Activated naive CD8-positive, alpha-beta T cell treated with anti-CD3 and anti-CD28 coated beads, Interleukin-2, amount 50 U/mL, for 24 hours (primary cell): Measurements from ENCODE around the gene MAGEE1.
A peak's percentile ranks its signal among the peaks of the same experiment; 100 is the strongest.

Experiments used
- ATAC-seq: fragments of 150-1000 bp; cut with Tn5 transposase; one replicate; pipeline ENCODE4 v1.10.0; 2021
- DNase-seq: peaks from one replicate; pipeline ENCODE4 v3.0.0; 2021
- H3K27ac Mint-ChIP-seq: one replicate; pipeline ENCODE4 v1.8.0; 2021; ENCODE audit warnings: mild to moderate bottlenecking, mixed read lengths
- H3K27me3 Mint-ChIP-seq: one replicate; pipeline ENCODE4 v1.8.0; 2021; ENCODE audit warnings: mixed read lengths
- H3K36me3 Mint-ChIP-seq: one replicate; pipeline ENCODE4 v1.8.0; 2021; ENCODE audit warnings: low read depth, mixed read lengths
- H3K4me1 Mint-ChIP-seq: one replicate; pipeline ENCODE4 v1.8.0; 2021; ENCODE audit warnings: mixed read lengths
- H3K4me3 Mint-ChIP-seq: one replicate; pipeline ENCODE4 v1.8.0; 2021; ENCODE audit warnings: mild to moderate bottlenecking, moderate library complexity, mixed read lengths
- H3K9me3 Mint-ChIP-seq: one replicate; pipeline ENCODE4 v1.8.0; 2021; ENCODE audit warnings: mixed read lengths

The MAGEE1 gene, protein sequence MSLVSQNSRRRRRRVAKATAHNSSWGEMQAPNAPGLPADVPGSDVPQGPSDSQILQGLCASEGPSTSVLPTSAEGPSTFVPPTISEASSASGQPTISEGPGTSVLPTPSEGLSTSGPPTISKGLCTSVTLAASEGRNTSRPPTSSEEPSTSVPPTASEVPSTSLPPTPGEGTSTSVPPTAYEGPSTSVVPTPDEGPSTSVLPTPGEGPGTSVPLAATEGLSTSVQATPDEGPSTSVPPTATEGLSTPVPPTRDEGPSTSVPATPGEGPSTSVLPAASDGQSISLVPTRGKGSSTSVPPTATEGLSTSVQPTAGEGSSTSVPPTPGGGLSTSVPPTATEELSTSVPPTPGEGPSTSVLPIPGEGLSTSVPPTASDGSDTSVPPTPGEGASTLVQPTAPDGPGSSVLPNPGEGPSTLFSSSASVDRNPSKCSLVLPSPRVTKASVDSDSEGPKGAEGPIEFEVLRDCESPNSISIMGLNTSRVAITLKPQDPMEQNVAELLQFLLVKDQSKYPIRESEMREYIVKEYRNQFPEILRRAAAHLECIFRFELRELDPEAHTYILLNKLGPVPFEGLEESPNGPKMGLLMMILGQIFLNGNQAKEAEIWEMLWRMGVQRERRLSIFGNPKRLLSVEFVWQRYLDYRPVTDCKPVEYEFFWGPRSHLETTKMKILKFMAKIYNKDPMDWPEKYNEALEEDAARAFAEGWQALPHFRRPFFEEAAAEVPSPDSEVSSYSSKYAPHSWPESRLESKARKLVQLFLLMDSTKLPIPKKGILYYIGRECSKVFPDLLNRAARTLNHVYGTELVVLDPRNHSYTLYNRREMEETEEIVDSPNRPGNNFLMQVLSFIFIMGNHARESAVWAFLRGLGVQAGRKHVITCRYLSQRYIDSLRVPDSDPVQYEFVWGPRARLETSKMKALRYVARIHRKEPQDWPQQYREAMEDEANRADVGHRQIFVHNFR

DNA sequence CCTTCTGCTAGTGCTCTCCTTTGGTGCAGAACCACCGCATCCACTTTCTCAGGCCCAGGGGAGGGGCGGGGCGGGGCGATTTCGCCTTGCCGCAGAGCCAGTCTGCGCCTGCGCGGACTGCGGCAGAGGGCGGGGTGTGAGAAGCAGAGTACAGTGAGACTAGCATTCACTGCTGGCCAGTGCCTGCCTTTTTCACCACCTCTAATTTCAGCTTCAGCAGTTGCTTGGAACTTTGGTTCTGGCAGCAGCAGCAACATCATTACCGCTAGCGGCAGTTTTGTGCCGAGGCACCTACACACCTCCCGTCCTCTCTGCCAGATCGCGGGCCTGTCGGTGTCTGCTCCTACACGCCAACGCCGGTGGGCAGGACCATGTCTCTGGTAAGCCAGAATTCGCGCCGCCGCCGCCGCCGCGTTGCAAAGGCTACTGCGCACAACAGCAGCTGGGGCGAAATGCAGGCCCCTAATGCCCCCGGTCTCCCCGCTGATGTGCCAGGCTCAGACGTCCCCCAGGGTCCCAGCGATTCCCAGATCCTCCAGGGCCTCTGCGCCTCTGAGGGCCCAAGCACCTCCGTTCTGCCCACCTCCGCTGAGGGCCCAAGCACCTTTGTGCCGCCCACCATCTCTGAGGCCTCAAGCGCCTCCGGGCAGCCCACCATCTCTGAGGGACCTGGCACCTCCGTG lies at the start of gene MAGEE1:
MAGEE1 (plus strand) TSS at position 151 of the 683 bp plus-strand sequence; CDS start at position 372, 221 bp downstream.
- Mint-ChIP-seq H3K36me3 (no peaks in the 10 kb centered on the region), H3K4me3 (peak within 1 kb of the TSS; percentile 84), H3K27me3 (no peaks in the 10 kb centered on the region), H3K9me3 (no peaks in the 10 kb centered on the region), H3K4me1 (peaks cover 30% of the 10 kb centered on the region), H3K27ac (peak within 1 kb of the TSS; percentile 78)
- ATAC-seq (peak; percentile 83), DNase-seq (peak; percentile 77)

DNA sequence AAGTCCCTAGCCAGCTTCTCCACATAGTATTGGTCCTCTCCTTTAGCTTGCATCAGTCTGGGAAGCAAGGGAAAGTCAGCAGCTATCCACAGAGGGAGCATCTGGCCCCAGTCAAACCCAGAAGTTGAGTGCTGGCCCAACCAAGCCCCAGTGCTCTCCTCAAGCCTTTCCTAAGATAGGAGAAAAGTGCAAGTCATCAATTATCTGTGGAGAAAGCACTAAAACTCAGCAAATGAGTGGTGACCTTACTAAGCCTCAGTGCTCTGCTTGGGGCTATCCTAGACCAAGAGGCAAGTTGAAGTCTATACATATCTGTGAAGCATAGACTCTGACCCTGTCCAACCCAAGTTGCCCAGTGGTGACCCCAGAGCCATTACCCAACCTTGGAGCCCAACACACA lies 28.5 kb upstream of the MAGEE1 start:
- no peak overlapping the region for H3K4me3 Mint-ChIP-seq
- peaks cover 4% of the 10 kb centered on the region for H3K9me3 Mint-ChIP-seq
- no peak for DNase-seq
- no peak for ATAC-seq
- no peaks in the 10 kb centered on the region for H3K36me3 Mint-ChIP-seq
- no peak overlapping the region for H3K27ac Mint-ChIP-seq
- H3K4me1 Mint-ChIP-seq, result no peaks in the 10 kb centered on the region
- peaks cover 6% of the 10 kb centered on the region for H3K27me3 Mint-ChIP-seq

DNA sequence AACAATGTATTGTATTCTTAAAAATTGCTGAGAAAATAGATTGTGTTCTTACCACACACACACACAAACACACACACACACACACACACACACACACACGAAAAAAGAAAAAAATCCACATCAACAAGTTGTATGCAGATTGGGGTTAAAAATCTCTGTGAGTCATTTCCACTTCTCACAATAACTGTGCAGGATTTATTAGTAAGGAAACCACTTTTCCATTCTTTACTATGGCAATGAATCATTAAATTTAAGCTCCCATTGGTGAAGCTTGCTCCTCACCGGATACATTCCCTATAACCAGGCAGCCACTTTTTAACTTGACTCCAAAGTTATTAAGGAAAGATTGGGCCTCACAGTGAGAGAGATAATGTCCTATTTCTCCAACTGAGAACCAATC lies 19.7 kb upstream of the MAGEE1 start:
- no peaks in the 10 kb centered on the region for H3K27me3 Mint-ChIP-seq
- no peak overlapping the region for H3K27ac Mint-ChIP-seq
- ATAC-seq (no peak), DNase-seq (no peak)
- H3K9me3 Mint-ChIP-seq, result no peaks in the 10 kb centered on the region
- H3K4me1 Mint-ChIP-seq, result peaks cover 4% of the 10 kb centered on the region
- no peaks in the 10 kb centered on the region for H3K36me3 Mint-ChIP-seq
- no peak overlapping the region for H3K4me3 Mint-ChIP-seq

DNA sequence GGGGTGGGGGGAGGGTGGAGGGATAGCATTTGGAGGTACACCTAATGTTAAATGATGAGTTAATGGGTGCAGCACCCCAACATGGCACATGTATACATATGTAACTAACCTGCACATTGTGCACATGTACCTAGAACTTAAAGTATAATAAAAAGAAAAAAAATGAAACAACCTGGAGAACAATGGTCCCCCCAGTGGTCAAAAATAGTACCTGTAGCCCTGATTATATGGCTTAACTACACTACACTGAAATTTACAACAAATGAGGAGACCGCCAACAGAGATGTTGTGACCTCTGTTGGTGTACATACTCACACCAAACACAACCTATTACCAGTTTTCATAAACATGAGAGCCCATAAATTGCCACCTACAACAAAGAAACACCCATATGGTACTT lies 7.3 kb upstream of the MAGEE1 start:
- no peaks in the 10 kb centered on the region for H3K9me3 Mint-ChIP-seq
- H3K36me3 Mint-ChIP-seq, result no peaks in the 10 kb centered on the region
- peaks cover 4% of the 10 kb centered on the region for H3K4me1 Mint-ChIP-seq
- DNase-seq, result no peak
- H3K27ac Mint-ChIP-seq, result no peak overlapping the region
- H3K4me3 Mint-ChIP-seq, result no peak overlapping the region
- ATAC-seq, result no peak
- H3K27me3 Mint-ChIP-seq, result no peaks in the 10 kb centered on the region

DNA sequence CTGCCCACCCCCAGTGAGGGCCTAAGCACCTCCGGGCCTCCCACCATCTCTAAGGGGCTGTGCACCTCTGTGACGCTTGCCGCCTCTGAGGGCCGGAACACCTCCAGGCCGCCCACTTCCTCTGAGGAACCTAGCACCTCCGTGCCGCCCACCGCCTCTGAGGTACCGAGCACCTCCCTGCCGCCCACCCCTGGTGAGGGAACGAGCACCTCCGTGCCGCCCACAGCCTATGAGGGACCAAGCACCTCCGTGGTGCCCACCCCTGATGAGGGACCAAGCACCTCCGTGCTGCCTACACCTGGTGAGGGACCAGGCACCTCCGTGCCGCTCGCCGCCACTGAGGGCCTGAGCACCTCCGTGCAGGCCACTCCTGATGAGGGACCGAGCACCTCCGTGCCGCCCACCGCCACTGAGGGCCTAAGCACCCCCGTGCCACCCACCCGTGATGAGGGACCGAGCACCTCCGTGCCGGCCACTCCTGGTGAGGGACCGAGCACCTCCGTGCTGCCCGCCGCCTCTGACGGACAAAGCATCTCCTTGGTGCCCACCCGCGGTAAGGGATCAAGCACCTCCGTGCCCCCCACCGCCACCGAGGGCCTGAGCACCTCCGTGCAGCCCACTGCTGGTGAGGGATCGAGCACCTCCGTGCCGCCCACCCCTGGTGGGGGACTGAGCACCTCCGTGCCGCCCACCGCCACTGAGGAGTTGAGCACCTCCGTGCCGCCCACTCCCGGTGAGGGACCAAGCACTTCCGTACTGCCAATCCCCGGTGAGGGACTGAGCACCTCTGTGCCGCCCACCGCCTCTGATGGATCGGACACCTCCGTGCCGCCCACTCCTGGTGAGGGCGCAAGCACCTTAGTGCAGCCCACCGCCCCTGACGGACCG lies 977 bp downstream of the MAGEE1 start:
- peak overlapping the region; percentile 84 for H3K4me3 Mint-ChIP-seq
- H3K27ac Mint-ChIP-seq, result peak overlapping the region; percentile 78
- H3K4me1 Mint-ChIP-seq, result peaks cover 35% of the 10 kb centered on the region
- ATAC-seq (peak; percentile 60), DNase-seq (peak; percentile 15)
- H3K27me3 Mint-ChIP-seq, result no peaks in the 10 kb centered on the region
- no peaks in the 10 kb centered on the region for H3K9me3 Mint-ChIP-seq
- no peaks in the 10 kb centered on the region for H3K36me3 Mint-ChIP-seq

DNA sequence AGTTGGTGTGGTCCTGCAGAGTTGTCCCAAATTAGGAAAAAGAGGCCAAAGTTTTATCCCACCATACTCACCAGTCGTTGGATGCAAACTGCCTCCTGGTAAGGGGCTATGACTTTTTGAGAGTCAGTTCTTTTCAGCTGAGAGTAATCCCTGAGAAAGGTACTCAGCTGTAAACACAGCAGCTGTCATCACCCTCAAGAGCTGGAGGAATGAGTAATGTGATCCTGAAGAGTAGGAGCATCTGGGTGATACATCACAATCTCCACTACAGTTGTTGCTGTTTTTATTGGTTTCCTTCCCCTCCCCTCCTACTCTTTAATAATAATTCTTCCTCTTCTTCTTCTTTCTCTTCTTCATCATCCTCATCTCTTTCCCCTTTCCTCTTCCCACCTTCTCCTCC lies 5.7 kb downstream of the MAGEE1 start:
- Mint-ChIP-seq H3K4me1 (peaks cover 38% of the 10 kb centered on the region), H3K9me3 (no peaks in the 10 kb centered on the region), H3K27ac (no peak overlapping the region), H3K36me3 (no peaks in the 10 kb centered on the region), H3K27me3 (no peaks in the 10 kb centered on the region), H3K4me3 (no peak overlapping the region)
- ATAC-seq (no peak), DNase-seq (no peak)

DNA sequence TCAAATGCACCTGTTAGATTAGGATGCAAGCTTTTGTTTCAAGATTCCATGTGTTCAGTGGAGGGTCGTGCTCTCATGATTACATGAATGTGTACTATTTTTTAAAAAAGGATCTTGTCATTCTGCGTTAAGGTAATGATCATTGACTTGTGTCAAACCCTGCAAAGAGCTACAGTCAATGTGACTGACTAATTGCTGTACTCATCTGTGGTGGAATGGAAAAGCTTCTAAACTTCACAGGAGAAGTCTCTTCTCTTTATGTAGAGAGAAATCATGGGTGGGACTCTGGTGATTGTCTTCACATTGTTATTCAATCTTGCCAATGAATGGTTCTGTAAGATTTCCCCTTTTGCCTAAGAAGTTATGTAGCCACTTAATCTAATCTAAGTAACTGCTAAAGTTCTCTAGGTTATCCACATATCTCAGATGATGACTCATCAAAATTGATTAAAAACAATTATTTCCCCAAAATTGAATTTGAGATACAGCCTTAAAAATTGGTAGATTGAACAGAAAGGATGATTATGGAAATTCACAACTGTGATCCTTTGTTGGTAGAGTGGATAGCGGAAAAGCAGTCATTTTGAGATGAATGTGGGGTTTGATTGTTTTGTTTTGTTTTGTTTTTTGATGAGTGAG lies 6.7 kb downstream of the MAGEE1 start:
- DNase-seq (no peak), ATAC-seq (no peak)
- Mint-ChIP-seq H3K4me3 (no peak overlapping the region), H3K9me3 (no peaks in the 10 kb centered on the region), H3K27ac (no peak overlapping the region), H3K4me1 (peaks cover 42% of the 10 kb centered on the region), H3K27me3 (no peaks in the 10 kb centered on the region), H3K36me3 (no peaks in the 10 kb centered on the region)

DNA sequence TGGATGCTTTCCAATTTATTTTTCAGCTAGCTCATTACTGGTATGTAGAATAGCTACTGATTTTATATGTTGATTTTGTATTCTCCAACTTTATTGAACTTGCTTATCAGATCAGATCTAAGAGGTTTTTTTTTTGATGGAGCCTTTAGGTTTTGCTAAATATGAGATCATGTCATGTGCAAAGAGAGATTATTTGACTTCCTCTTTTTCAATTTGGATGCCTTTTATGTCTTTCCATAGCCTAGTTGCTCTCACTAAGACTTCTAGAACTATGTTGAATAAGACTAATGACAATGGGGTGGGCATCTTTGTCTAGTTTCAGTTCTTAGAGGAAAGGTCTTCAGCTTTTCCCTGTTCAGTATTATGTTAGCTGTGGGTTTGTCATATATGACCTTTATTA lies 11.7 kb downstream of the MAGEE1 start:
- no peak overlapping the region for H3K4me3 Mint-ChIP-seq
- no peak for DNase-seq
- ATAC-seq, result no peak
- H3K27ac Mint-ChIP-seq, result no peak overlapping the region
- peaks cover 14% of the 10 kb centered on the region for H3K4me1 Mint-ChIP-seq
- no peaks in the 10 kb centered on the region for H3K27me3 Mint-ChIP-seq
- peaks cover 20% of the 10 kb centered on the region for H3K9me3 Mint-ChIP-seq
- peaks cover 12% of the 10 kb centered on the region for H3K36me3 Mint-ChIP-seq

DNA sequence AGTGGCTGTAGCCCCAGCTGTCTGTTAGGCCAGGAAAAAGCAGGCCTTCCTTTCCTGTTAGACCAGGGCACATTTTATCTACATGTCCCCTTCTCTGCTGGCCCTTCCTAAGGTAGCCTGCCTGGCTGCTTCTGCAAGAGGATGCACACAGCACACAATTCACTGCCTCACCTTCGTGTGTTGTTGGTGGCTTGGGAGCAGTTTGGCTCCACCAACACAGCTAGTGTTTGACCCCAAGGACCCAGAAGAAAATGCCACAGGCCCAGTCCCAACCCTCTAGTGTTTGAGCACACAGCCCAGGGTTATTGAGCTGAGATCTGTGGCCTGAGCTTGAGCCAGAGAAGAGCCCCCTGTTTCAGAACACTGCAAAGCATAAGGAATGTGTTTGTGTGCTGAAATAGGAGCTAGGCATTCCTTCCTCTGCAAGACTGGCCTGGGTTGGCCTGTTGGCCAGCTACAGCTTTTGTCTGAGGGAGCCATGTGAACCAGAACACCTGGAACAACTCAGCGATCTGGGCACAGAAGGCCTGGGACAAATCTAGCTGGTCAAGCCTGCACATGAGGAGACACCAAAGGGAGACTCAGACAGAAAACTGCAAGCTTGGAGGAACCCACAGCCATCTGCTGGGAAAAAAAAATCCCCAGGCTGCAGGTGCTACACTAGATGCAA lies 26.4 kb downstream of the MAGEE1 start:
- Mint-ChIP-seq H3K4me1 (no peaks in the 10 kb centered on the region), H3K36me3 (no peaks in the 10 kb centered on the region), H3K27me3 (no peaks in the 10 kb centered on the region), H3K9me3 (no peaks in the 10 kb centered on the region), H3K27ac (no peak overlapping the region), H3K4me3 (no peak overlapping the region)
- ATAC-seq (no peak), DNase-seq (no peak)

DNA sequence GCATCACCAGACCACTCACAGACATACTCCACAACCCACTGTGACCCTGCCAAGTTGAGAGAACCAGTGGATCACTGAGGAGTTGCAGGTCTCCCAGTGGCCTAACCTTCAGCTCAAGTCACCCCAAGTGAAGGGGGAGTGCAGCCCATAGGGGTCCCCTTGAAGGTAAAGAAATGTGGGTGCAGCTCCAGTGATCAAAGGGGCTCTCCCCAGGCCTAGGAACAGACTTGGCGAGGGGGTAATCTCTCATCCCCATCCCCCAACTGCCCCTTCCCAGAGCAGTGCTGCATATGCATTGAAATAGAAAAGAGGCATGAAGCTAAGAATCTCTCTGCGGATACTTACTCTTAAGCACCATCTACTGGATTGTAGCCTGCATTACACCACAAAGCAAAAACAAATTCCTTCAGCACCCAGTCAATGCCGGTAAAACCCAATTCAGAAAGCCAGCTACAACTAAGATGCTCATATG lies 27.0 kb downstream of the MAGEE1 start:
- ATAC-seq, result no peak

DNA sequence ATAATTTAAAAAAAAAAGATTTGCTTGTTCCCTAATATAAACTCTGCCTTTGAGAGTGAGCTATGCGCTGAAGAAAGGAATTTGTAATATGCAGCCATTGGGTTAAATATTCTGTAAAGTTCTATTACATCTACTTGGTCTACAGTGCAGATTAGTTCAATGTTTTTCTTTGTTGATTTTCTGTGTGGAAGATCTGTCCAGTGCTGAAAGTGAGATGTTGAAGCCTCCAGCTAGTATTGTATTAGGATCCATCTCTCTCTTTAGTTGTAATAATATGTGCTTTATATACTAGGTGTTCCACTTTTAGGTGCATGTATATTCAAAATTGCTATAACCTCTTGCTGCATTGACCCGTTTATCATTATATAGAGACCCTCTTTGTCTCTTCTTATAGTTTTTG lies 49.8 kb downstream of the MAGEE1 start:
- H3K4me3 Mint-ChIP-seq, result no peak overlapping the region
- peaks cover 25% of the 10 kb centered on the region for H3K9me3 Mint-ChIP-seq
- DNase-seq, result no peak
- H3K27ac Mint-ChIP-seq, result no peak overlapping the region
- ATAC-seq, result no peak
- H3K27me3 Mint-ChIP-seq, result no peaks in the 10 kb centered on the region
- no peaks in the 10 kb centered on the region for H3K4me1 Mint-ChIP-seq
- H3K36me3 Mint-ChIP-seq, result no peaks in the 10 kb centered on the region

More for the DNA sequence above, 27.0 kb downstream of the MAGEE1 start:
- Mint-ChIP-seq H3K9me3 (no peaks in the 10 kb centered on the region), H3K27ac (no peak overlapping the region), H3K4me1 (no peaks in the 10 kb centered on the region), H3K36me3 (no peaks in the 10 kb centered on the region), H3K27me3 (no peaks in the 10 kb centered on the region), H3K4me3 (no peak overlapping the region)
- no peak for DNase-seq
